ENCODE data around the gene STX18. TPM values are rescaled to one million over a fixed set of nuclear protein-coding genes. Genes with fewer than 3 reads are reported as not detected.
A peak's percentile ranks its signal among the peaks of the same experiment; 100 is the strongest.

STX18 gene
- total RNA-seq, 1 experiment from 2014 or later, result 32.7 TPM

- H3K9me3 Mint-ChIP-seq (ENCODE audit: unreplicated experiment), result no peaks in the 10 kb centered on the region
- no peaks in the 10 kb centered on the region for H3K27me3 Mint-ChIP-seq (ENCODE audit: insufficient read depth, unreplicated experiment)
- H3K4me3 Mint-ChIP-seq (ENCODE audit: unreplicated experiment), result no peak overlapping the region
- H3K4me1 Mint-ChIP-seq (ENCODE audit: insufficient read depth, unreplicated experiment), result peaks cover 8% of the 10 kb centered on the region
- no peak for DNase-seq (ENCODE audit: unreplicated experiment)
- POLR2A ChIA-PET, result interaction anchor here (1.1 to 1.3 kb wide), 2 partner anchors 14 to 17 kb away, joined by 3 read pairs; no protein-coding TSS in a partner anchor
- no peaks in the 10 kb centered on the region for H3K36me3 Mint-ChIP-seq (ENCODE audit: insufficient read depth, unreplicated experiment)
- CTCF ChIA-PET, result interaction anchor here (0.6 to 1.3 kb wide), 4 partner anchors 18 to 1747 kb away, joined by 3 to 6 read pairs (median 4); no protein-coding TSS in a partner anchor
- no TSS peak for BruUV-seq (replicated peaks)
- no peak for TF ChIP-seq CTCF (IDR thresholded peaks at IDR 0.05; ENCODE audit: unreplicated experiment)
- no peak overlapping the region for H3K27ac Mint-ChIP-seq (ENCODE audit: low read depth, unreplicated experiment)
- intact Hi-C loops (cut with micrococcal nuclease), result no loop called here
These were observed 134.3 kb downstream of the STX18 start for GRCh38 chr4:4407299-4408131.

DNA sequence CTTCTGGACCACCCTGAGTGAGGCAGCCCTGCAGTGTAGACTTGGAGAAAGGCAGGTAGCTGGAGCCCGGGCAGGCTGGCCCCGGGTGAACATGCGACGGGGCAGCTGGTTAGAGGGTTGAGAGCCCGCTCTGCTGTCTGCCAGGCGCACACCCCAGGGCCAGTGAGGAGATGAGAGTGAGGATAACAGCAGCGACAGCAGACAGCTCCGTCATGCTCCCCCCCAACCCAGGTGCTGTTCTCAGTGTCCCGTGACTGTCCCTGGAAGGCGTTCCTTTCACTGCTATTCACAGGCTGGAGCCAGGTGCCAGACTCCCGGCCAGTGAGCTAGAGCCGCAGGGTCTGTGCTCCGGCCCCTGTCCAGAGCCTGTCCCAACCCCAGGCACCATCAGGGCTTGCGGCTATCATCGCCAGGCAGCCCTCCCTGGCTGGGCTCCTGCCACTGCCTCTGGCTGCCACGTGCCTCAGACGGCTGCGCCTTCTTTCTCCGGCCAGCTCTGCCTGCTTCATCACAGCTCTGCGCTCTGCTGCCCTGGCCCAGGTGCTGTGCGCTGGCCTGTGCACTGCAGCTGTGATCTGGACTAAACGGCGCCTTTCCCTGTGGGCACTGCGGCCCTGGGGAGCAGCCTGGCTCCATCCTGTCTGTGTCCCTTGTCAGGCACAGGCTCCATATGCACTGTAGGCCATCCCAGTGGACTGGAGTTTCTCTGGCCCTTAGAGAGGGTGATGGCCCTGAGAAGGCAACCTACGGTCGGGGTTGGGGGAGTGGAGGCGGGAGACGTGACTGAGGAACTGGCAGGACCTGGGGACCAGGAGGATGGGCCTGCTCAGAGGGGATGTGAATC lies 135.2 kb downstream of the STX18 start:
- intact Hi-C loops (cut with micrococcal nuclease), result no loop called here
- CTCF ChIA-PET, result no interaction called here
- no peak for DNase-seq (ENCODE audit: unreplicated experiment)
- no TSS peak for BruUV-seq (replicated peaks)
- Mint-ChIP-seq H3K9me3 (ENCODE audit: unreplicated experiment) (no peaks in the 10 kb centered on the region), H3K4me3 (ENCODE audit: unreplicated experiment) (no peak overlapping the region), H3K36me3 (ENCODE audit: insufficient read depth, unreplicated experiment) (no peaks in the 10 kb centered on the region), H3K27ac (ENCODE audit: low read depth, unreplicated experiment) (no peak overlapping the region), H3K4me1 (ENCODE audit: insufficient read depth, unreplicated experiment) (peaks cover 9% of the 10 kb centered on the region), H3K27me3 (ENCODE audit: insufficient read depth, unreplicated experiment) (no peaks in the 10 kb centered on the region)
- TF ChIP-seq CTCF (IDR thresholded peaks at IDR 0.05; ENCODE audit: unreplicated experiment), result no peak
- POLR2A ChIA-PET, result interaction anchor here (1.1 kb wide), 1 partner anchor 18 kb away, joined by 3 read pairs; no protein-coding TSS in a partner anchor

- Mint-ChIP-seq H3K27me3 (ENCODE audit: insufficient read depth, unreplicated experiment) (no peaks in the 10 kb centered on the region), H3K9me3 (ENCODE audit: unreplicated experiment) (no peaks in the 10 kb centered on the region), H3K27ac (ENCODE audit: low read depth, unreplicated experiment) (no peak overlapping the region), H3K4me1 (ENCODE audit: insufficient read depth, unreplicated experiment) (peaks cover 9% of the 10 kb centered on the region), H3K4me3 (ENCODE audit: unreplicated experiment) (no peak overlapping the region), H3K36me3 (ENCODE audit: insufficient read depth, unreplicated experiment) (no peaks in the 10 kb centered on the region)
- CTCF ChIA-PET, result interaction anchor here (0.7 kb wide), 1 partner anchor 64 kb away, joined by 3 read pairs; no protein-coding TSS in a partner anchor
- POLR2A ChIA-PET, result no interaction called here
- intact Hi-C loops (cut with micrococcal nuclease), result no loop called here
- BruUV-seq (replicated peaks), result no TSS peak
- DNase-seq (ENCODE audit: unreplicated experiment), result no peak
- no peak for TF ChIP-seq CTCF (IDR thresholded peaks at IDR 0.05; ENCODE audit: unreplicated experiment)
These were observed 136.4 kb downstream of the STX18 start for GRCh38 chr4:4405358-4405962.

DNA sequence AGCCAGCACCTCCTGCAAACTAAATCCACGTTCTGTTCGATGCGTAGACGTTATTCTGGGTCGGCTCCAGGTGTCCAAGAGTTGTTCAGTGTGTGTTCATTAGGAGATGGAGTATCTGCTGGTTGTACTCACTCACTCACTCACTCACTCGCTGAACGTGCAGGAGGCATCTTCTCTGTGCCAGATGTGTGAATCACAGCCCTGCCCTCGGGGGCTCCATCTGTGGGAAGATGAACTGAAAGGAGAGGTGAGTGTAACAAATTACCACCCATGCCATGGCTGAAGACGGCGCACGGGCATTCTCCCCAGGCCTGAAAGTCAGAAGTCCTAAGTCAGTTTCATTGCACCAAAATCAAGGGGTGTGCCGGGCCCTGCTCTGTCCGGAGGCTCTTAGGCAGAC lies 138.9 kb downstream of the STX18 start:
- no peak overlapping the region for H3K27ac Mint-ChIP-seq (ENCODE audit: low read depth, unreplicated experiment)
- peaks cover 9% of the 10 kb centered on the region for H3K4me1 Mint-ChIP-seq (ENCODE audit: insufficient read depth, unreplicated experiment)
- H3K4me3 Mint-ChIP-seq (ENCODE audit: unreplicated experiment), result no peak overlapping the region
- H3K9me3 Mint-ChIP-seq (ENCODE audit: unreplicated experiment), result no peaks in the 10 kb centered on the region
- no peaks in the 10 kb centered on the region for H3K27me3 Mint-ChIP-seq (ENCODE audit: insufficient read depth, unreplicated experiment)
- ChIA-PET POLR2A (no interaction called here), CTCF (interaction anchor here (0.6 to 1.1 kb wide), 2 partner anchors 17 to 45 kb away, joined by 3 read pairs; no protein-coding TSS in a partner anchor)
- no TSS peak for BruUV-seq (replicated peaks)
- no peak for TF ChIP-seq CTCF (IDR thresholded peaks at IDR 0.05; ENCODE audit: unreplicated experiment)
- no peaks in the 10 kb centered on the region for H3K36me3 Mint-ChIP-seq (ENCODE audit: insufficient read depth, unreplicated experiment)
- intact Hi-C loops (cut with micrococcal nuclease), result no loop called here
- DNase-seq (ENCODE audit: unreplicated experiment), result peak; percentile 86
